OCI-LY3 (cell line): ENCODE results near the gene KDELR1.

ENCODE experiments used
- H2AFZ ChIP-seq: fragments of 200-600, 300-600 bp; shearing (Covaris generic); 2 replicates; pipeline ENCODE4 v1.6.0; 2014; ENCODE audit warnings: antibody characterized with exemption, low read depth, low read length
- H3K27ac ChIP-seq: fragments of 200-600, 300-600 bp; sonication (generic); 2 replicates; pipeline ENCODE4 v1.5.1; 2014; ENCODE audit warnings: mild to moderate bottlenecking, low read length, moderate library complexity, mixed read lengths
- H3K27me3 ChIP-seq: fragments of 200-600, 300-600 bp; sonication (generic); 2 replicates; pipeline ENCODE4 v1.6.1; 2014; ENCODE audit warnings: low read depth, low read length, mixed read lengths
- H3K36me3 ChIP-seq: fragments of 200-600, 300-600 bp; sonication (generic); replicated peaks from 2 replicates; pipeline ENCODE3; 2014; ENCODE audit warnings: low read depth, low read length, mixed read lengths
- H3K4me1 ChIP-seq: fragments of 300-600, 200-600 bp; sonication (generic); 2 replicates; pipeline ENCODE4 v1.6.1; 2014; ENCODE audit warnings: low read length, mixed read lengths
- H3K4me2 ChIP-seq: fragments of 200-600, 300-600 bp; sonication (generic); 2 replicates; pipeline ENCODE4 v1.6.1; 2014; ENCODE audit warnings: low read length, mixed read lengths
- H3K4me3 ChIP-seq: fragments of 300-600, 200-600 bp; sonication (generic); 2 replicates; pipeline ENCODE4 v1.5.1; 2014; ENCODE audit warnings: antibody characterized with exemption, mild to moderate bottlenecking, low read length, moderate library complexity
- H3K79me2 ChIP-seq: fragments of 300-600, 200-600 bp; shearing (Covaris generic); 2 replicates; pipeline ENCODE4 v1.6.1; 2014; ENCODE audit warnings: mild to moderate bottlenecking, low read length, mixed read lengths
- H3K9ac ChIP-seq: fragments of 300-600, 200-600 bp; shearing (Covaris generic); 2 replicates; pipeline ENCODE4 v1.6.0; 2014; ENCODE audit warnings: mild to moderate bottlenecking, low read length, moderate library complexity
- H3K9me3 ChIP-seq: fragments of 200-600, 300-600 bp; shearing (Covaris generic); 2 replicates; pipeline ENCODE4 v1.6.1; 2014; ENCODE audit warnings: low read length, mixed read lengths; ENCODE audit not compliant: insufficient read depth
- H4K20me1 ChIP-seq: fragments of 200-600, 300-600 bp; sonication (generic); 2 replicates; pipeline ENCODE4 v1.6.1; 2016; ENCODE audit warnings: low read length, mixed read lengths; ENCODE audit not compliant: insufficient read depth
- CTCF ChIP-seq: fragments of 200-600, 300-600 bp; sonication (generic); IDR thresholded peaks from 2 replicates; pipeline ENCODE4 v1.5.1; 2014; ENCODE audit warnings: antibody characterized with exemption, low read length, low read depth
- EZH2phosphoT487 ChIP-seq: fragments of 200-600 bp; shearing (Covaris generic); IDR thresholded peaks from 2 replicates; pipeline ENCODE4 v1.6.1; 2018; ENCODE audit warnings: antibody characterized with exemption, mixed run types, low read depth

The KDELR1 gene

DNA sequence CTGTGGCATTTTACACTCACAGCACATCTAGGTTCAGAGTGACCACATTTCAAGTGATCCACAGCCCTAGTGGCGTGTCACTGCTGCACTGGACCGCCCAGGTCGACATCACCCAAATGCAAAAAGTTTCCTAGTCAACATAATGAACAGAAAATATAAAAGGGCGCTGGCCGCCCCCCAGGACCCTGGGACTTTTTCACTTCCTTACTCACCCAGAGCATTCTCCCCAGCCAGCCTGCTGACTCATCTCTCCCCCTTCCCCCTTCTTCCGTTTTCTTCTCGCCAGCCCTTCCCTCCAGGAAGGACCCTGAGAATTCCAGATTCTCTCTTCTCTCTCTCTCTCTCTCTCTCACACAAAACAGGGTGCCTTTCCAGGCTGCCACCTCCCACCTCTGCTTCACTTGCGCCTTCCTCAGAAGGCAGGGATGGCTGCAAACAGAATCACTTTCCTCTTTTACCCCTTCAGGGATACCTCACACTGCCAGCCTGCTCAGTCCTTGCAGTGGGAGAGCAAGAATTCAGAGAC lies 33.4 kb upstream of the KDELR1 start:
- H2AFZ ChIP-seq, result peak overlapping the region; percentile 64
- TF ChIP-seq CTCF (no peak), EZH2phosphoT487 (no peak)
- peak overlapping the region; percentile 28; the same call in 1 of the 2 replicates for H3K27ac ChIP-seq
- H3K36me3 ChIP-seq, result no peaks in the 10 kb centered on the region
- no peaks in the 10 kb centered on the region for H3K79me2 ChIP-seq
- no peaks in the 10 kb centered on the region for H3K9me3 ChIP-seq
- peaks cover 11% of the 10 kb centered on the region for H3K4me1 ChIP-seq
- H3K27me3 ChIP-seq, result no peaks in the 10 kb centered on the region
- H3K4me2 ChIP-seq, result peak overlapping the region; percentile 85
- H3K9ac ChIP-seq, result peak overlapping the region; percentile 53
- H3K4me3 ChIP-seq, result peak overlapping the region; percentile 64
- H4K20me1 ChIP-seq, result no peaks in the 10 kb centered on the region

DNA sequence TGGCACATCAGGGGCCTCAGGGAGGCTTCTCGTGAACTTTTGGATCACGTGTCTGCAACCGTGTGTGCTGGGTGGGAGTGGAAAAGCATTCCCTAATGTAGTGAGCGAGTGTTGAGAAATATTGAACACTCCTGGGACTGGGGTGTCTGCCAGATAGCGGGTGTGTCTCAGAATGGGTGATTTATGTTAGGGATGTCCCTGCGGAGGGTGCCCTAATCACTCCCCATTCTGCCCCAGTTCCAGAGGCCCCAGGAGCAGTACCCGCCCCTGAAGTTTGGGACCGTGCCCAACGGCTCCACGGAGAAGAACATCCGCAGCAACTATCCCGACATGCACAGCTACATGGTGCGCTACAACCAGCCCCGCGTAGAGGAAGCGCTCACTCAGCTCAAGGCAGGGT lies 30.2 kb upstream of the KDELR1 start:
- no peaks in the 10 kb centered on the region for H3K27me3 ChIP-seq
- no peaks in the 10 kb centered on the region for H3K36me3 ChIP-seq

DNA sequence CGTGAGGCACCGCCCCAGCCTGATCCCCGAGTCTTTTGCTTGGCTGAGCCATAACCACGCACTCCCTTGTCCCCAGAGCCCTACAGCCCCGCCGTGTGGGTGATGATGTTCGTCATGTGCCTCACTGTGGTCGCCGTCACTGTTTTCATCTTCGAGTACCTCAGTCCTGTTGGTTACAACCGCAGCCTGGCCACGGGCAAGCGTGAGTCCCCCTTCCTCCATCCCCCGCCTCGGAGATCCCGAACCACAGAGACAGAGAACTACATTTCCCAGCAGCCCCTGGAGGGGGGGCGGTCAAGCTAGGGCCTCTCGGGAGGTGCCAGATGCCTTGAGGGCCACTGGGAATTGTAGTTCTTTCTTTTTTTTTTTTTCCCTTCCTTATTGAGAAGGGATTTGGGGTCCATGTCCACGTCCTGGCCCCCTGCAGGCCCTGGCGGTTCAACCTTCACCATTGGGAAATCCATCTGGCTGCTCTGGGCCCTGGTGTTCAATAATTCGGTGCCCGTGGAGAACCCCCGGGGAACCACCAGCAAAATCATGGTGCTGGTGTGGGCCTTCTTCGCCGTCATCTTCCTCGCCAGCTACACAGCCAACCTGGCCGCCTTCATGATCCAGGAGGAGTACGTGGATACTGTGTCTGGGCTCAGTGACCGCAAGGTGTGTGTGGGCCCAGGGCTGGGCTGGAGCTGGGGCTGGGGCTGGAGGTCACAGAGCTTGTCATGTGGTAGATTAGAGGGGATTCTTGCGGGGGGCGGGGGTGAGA lies 28.0 kb upstream of the KDELR1 start:
- Histone ChIP-seq H3K9me3 (no peaks in the 10 kb centered on the region), H3K27me3 (no peaks in the 10 kb centered on the region), H3K79me2 (no peaks in the 10 kb centered on the region), H4K20me1 (no peaks in the 10 kb centered on the region), H3K4me3 (peak overlapping the region; percentile 68), H3K27ac (no peak overlapping the region), H3K4me2 (peak overlapping the region; percentile 47), H3K36me3 (no peaks in the 10 kb centered on the region), H3K9ac (peak overlapping the region; percentile 12; the same call in 1 of the 2 replicates), H2AFZ (peak overlapping the region; percentile 48), H3K4me1 (peaks cover 5% of the 10 kb centered on the region)
- TF ChIP-seq EZH2phosphoT487, result no peak
- TF ChIP-seq CTCF, result no peak

More for the DNA sequence above, 30.2 kb upstream of the KDELR1 start:
- no peak overlapping the region for H3K4me2 ChIP-seq
- H3K4me1 ChIP-seq, result peaks cover 15% of the 10 kb centered on the region
- H4K20me1 ChIP-seq, result no peaks in the 10 kb centered on the region
- H3K9ac ChIP-seq, result no peak overlapping the region
- H3K4me3 ChIP-seq, result no peak overlapping the region
- TF ChIP-seq EZH2phosphoT487, result no peak
- no peak for TF ChIP-seq CTCF
- H3K79me2 ChIP-seq, result no peaks in the 10 kb centered on the region
- no peak overlapping the region for H3K27ac ChIP-seq
- H3K9me3 ChIP-seq, result no peaks in the 10 kb centered on the region
- no peak overlapping the region for H2AFZ ChIP-seq

DNA sequence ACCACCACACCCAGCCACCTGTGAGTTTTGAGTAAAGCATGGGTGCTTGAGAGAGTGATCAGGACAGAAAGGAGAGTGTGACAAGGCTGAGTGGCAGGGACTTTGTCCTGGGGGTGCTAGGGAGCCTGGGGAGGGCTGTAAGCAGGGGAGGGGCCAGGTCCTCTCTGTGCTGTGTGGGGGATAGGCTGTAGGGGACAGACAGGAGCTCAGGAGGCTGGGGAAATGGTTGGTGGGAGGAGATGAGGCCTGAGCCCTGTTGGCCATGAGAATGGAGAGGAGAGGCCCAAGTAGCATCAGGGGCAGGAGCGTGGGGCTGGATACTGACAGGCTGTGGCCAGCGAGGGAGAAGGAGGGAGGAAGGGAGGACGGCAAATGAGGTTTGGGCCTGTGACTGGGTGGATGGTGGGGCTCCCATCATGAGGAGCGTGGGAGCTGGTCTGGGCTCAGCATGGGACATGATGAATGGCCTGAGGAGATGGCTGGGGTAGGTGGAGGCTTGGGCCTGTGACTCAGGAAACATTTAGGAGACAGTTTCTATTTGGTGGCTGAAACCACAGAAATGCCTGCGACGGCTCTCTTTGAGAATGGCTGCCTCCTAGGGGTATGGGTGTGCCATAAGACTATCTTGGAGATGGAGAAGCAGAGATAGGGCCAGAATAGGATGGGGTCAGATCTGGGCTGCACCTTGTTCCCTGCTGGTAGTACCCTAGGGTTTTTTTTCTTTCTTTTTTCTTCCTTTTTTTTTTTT lies 27.1 kb upstream of the KDELR1 start:
- Histone ChIP-seq H3K9me3 (no peaks in the 10 kb centered on the region), H4K20me1 (no peaks in the 10 kb centered on the region), H3K27me3 (no peaks in the 10 kb centered on the region), H3K36me3 (no peaks in the 10 kb centered on the region), H2AFZ (peak overlapping the region; percentile 23; the same call in 1 of the 2 replicates), H3K27ac (no peak overlapping the region), H3K4me1 (peaks cover 4% of the 10 kb centered on the region; the same call in 1 of the 2 replicates), H3K4me3 (peak overlapping the region; percentile 68), H3K79me2 (no peaks in the 10 kb centered on the region), H3K9ac (peak overlapping the region; percentile 12; the same call in 1 of the 2 replicates), H3K4me2 (peak overlapping the region; percentile 47)
- TF ChIP-seq EZH2phosphoT487 (no peak), CTCF (peak; percentile 18)
